Measurements from ENCODE around the gene DAGLA.

DAGLA gene

DNA sequence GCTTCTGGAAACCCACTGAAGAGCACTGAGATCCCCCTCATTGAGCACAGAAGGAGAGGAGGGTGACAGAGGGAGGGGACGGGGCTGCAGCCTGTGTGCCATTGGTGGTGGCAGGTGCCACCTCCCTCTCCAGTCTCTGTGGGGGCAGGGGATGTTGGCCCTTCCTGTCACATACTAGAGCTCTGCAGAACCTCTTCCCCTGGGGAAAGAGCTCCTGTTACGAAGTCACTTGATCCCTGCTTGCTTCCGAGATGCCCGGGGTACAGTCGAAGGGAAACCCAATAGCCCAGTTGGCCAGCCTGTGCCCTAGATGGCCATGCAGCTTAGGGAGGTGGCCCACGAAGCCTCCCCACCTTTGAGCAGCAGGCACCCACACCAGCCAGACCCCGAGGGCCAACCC, 29.4 kb downstream of the DAGLA start:
- H3K4me3 ChIP-seq (ENCODE audit: low read depth, low read length): no peak overlapping the region

DNA sequence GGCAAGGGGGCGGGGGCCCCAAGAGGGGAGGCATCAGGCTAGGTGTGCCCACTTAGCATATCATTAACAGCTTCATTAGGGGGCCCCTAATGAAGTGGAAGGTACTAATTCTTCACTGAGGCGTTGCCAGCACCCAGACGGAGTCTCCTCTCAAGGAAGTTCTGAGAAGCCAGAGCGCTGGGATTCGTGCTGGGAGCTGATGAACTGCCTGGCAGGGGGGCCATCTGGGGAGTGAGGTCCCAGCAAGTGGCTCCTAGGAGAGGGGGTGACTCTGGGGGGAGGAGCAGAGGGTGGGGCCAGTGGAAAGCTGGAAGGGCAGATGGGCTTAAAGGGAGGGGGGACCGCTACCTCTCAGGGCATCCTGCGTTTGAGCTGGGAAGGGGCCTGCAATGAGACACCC, 29.8 kb downstream of the DAGLA start:
- H3K4me3 ChIP-seq (ENCODE audit: low read depth, low read length): no peak overlapping the region

DNA sequence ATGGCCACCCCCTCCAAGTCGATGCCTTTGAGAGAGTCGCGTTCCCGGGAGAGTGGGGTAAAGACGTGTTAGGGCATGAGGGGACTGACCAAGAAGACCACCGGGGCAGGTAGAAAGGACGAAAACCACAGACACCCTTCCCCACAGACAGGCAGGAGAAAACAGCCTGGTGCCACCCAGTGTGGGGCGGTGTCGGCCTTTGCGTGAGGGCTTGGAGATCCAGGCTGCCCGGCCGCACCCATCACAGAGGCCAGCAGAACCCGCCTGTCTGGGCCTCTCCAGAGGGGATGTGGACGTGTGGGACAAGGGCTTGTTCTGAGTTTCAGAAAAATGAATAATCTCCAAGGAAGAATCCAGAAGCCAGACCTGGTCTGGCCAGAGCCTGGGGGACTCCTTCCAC, 30.8 kb downstream of the DAGLA start:
- no peak overlapping the region for H3K4me3 ChIP-seq (ENCODE audit: low read depth, low read length)

DNA sequence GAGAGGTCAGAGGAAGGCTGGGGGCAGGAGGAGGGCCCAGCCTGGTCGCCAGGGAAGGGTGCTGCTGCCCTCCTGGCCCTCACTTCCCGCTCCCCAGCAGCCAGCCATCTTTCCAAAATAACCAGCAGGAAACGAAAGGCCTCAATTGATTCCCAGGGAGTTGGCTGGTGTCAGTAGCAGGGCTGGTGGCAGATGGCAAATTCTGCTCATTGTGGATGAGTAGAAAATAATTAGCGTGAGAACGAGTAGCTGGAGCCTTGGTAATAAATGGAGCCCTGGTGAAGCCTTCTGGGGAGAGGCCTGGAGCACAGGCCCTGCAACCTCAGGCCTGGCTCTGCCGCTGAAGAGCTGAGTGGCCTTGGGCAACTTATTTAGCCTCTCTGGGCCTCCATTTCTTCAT, 31.3 kb downstream of the DAGLA start:
- no peak overlapping the region for H3K4me3 ChIP-seq (ENCODE audit: low read depth, low read length)

DNA sequence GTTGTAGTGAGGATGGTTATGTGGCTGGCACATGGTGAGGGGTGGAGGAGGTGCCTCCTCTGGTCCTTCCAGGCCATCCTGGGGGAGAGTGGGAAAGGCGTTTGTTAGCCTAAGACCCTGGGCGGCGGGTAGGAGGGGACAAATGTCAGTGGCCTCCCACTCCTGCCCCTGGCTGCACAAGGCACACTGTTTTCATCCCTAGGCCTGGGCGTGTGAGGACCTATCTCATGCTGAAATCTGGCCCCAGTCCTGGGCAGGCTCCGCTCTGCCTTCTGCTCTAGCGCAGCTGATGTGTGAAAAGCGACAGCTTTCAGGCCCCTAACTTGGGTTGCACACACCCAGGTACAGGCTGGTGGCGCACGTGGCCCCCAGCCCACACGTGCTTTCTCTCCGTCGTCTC, 32.1 kb downstream of the DAGLA start:
- H3K4me3 ChIP-seq (ENCODE audit: low read depth, low read length): no peak overlapping the region

DNA sequence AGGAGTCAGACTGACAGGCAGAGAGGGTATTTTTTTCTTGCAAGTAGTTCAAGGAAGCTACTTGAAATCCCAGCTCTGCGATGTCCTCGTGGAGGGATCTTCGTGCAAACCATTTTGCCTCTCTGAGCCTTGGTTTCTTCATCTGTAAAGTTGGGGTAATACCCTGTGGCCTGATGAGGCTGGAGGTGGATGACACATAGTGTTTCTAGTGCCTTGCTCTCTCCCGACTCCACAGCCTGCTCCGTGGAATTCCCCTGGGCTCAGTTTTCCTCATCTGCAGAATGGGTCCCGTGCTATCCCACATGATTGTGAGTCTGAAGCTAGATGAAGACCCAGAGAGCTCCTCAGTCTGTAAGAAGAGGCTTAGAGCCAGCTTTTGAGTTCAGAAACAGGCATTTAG, 32.7 kb downstream of the DAGLA start:
- H3K4me3 ChIP-seq (ENCODE audit: low read depth, low read length): no peak overlapping the region

DNA sequence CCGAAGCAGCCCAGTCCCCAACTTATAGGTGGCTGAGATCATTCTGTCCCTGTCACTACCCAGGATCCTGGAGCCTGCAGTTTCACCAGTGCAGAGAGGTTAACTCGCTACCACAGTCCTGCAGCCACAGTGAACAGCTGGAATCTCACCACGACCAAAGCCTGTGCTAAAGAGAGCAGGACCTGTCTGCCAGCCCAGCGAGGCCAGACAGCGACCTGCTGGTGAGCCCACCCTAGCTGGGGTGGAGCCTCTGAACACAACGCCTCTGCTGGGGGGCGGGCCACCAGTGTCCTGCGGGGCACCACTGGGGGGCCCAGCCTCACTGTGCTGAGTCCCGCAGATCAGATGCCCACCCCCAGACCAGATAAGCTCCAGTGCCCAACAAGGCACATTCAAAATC, 33.3 kb downstream of the DAGLA start:
- H3K4me3 ChIP-seq (ENCODE audit: low read depth, low read length): no peak overlapping the region

DNA sequence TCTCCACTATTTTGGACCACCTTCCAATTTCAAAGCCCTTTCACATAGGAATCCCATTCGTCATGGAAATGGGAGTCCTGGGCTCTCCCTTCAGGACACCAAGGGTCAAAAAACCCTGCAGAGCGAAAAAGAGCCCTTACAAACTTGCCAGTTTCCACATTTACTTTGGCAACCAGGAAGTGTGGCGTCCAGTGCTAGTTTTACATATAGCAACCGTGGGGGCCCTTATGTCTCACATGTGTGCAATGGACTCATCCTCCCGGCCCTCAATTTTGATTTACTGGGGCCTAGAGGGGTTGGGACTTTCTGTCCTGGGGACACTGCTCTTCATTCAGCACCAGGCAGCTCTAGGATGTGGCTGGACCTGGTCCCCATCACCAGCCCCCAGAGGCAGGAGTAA, 33.7 kb downstream of the DAGLA start:
- no peak overlapping the region for H3K4me3 ChIP-seq (ENCODE audit: low read depth, low read length)

DNA sequence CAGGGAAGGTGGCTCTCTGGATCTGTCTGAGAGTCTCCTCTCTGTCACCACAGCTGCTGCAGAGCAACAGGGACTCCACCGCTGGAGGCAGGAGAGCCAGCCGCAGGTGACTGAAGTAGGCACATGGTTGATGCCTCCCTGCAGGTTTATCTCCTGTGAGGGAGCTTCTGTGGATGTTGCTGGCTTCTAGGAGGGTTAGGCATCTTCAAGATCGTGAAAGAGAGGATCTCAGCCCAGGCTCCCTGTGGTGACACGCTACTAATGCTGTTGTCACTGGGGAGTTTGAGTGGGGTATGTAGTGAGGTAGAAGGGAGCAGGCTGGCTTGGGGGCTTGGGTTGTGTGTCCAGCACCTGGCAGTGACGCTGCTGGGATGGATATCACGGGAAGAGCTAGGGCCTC, 34.1 kb downstream of the DAGLA start:
- H3K4me3 ChIP-seq (ENCODE audit: low read depth, low read length): no peak overlapping the region

DNA sequence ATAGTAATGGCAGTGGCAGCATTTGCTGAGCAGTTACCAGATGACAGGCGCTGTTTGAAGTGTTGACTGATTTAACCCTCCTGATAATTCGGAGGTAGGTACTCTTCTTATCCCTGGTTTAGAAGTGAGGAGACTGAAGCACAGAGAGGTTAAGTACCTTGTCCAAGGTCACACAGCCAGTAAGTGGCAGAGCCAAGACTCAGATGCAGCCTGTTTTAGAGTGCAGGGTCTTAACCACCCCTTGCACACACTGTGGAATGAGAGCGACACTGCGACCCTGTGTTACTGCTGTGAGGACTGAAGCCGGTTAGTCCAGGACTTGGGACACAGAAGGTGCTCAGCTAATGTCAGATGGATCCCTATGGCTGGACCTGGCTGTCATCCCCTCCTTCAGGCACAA, 34.7 kb downstream of the DAGLA start:
- no peak overlapping the region for H3K4me3 ChIP-seq (ENCODE audit: low read depth, low read length)

DNA sequence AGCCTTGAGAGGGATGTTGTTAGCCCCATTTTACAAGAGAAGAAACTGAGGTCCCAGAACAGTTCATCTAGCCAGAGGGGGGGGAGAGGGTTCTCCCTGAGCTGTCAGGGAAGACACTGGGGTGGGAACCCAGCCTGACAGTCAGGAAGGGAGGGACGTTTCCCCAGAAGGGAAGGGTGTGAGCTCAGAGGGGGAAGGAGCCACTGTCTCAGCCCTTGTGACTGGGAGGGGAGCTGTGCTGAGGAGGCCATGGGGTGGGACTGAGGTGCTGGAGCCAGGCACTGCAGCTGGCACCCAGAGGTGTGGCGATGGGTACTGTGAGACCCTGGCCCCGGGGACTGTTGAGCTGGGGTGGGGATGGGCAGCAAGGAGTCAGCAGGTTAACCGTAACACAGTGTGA, 35.7 kb downstream of the DAGLA start:
- no peak overlapping the region for H3K4me3 ChIP-seq (ENCODE audit: low read depth, low read length)

DNA sequence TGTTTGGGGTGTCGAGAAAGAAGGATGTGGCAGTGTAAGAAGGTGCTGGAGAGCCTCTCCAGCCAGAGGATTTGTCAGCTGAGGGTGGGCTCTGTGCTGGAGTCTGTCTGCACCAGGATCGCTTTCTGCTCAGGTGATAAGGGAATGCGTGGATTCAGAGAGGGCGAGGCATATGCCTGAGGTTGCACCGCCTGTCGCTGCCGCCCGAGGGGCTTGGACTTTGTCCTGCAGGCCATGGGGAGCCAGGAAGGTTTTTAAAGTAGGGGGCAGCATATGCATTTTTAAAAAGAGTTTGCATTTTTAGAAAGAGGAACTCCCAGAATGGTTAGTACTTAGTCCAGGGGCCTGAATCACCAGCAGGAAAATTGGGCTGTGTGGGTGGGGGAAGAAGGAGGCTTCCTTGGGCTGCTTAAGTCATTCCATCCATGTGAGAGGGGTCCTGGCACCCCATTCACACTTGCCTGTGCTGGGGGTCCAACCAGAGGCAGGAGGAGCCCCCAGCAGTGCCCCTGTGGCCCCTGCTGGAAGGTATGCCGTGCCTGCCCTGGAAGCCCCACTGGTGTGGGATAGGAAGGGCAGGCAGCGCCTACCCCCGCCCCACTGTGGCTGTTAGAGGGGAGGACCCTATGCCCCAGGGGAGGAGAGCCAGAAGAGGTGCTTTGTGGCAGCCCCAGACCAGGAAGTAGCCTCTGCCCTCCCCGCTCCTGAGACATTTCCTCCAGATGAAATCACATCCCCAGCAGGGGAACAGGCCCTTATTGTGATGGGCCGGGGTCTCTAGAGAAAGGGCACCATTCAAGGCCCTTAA, 36.5 kb downstream of the DAGLA start:
- no peak overlapping the region for H3K4me3 ChIP-seq (ENCODE audit: low read depth, low read length)

DNA sequence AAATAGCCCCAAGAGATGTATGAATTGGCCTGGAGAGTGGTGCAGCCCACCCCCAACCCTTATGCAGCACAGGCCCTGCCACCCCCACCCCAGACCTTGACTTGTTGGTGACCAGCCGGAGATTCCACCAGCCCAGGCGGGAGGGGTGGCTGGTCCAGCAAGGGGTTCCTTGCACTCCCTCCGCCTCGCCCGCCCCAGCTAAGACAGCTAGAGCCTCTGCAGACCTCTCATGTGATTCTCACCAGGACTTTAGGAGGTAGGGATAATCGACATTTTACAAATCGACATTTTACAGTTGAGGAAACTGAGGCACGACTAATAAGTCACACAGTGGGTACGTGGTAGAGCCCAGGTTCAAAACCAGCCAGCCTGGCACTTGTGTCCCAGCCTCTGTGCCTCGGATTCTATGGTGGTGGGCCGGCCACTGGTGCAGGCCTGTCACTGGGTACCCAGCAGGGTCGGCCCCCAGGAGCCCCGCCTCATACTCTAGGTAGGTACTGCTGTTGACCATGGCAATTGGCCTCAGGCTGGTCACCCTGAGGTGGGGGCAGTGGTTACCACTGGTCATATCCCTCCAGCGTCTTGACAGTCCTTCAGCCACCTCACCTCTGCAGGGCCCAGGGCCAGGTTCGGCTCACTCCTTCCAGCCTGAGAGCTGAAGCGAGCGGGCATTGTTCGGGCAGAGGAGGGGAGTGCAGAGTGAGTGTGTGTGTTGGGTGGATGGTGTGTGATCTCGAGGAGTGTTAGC, 37.3 kb downstream of the DAGLA start:
- H3K4me3 ChIP-seq (ENCODE audit: low read depth, low read length): no peak overlapping the region

DNA sequence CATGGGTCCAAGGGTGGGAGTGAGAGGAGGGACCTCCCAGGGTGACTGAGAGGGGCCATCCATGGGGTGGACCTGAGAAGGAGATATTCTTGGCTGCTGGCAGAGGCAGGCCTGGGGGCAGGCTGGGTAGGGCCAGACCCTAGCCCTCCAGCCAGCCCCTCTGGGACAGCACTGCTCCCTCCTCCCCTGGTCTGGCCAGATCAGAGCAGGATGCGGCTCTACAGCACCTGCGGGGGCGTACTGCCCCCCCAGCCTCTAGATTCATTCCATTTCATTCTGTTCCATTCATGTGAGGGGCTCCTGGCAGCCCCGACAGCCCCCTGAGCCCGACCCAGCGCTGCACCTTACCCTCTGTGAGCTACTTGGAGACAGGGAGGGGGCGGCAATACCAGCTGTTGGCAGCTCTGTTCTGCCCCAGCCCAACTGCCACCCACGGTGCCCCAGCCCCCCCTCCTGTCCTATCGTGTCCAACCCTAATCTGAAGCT, 37.9 kb downstream of the DAGLA start:
- no peak overlapping the region for H3K4me3 ChIP-seq (ENCODE audit: low read depth, low read length)

DNA sequence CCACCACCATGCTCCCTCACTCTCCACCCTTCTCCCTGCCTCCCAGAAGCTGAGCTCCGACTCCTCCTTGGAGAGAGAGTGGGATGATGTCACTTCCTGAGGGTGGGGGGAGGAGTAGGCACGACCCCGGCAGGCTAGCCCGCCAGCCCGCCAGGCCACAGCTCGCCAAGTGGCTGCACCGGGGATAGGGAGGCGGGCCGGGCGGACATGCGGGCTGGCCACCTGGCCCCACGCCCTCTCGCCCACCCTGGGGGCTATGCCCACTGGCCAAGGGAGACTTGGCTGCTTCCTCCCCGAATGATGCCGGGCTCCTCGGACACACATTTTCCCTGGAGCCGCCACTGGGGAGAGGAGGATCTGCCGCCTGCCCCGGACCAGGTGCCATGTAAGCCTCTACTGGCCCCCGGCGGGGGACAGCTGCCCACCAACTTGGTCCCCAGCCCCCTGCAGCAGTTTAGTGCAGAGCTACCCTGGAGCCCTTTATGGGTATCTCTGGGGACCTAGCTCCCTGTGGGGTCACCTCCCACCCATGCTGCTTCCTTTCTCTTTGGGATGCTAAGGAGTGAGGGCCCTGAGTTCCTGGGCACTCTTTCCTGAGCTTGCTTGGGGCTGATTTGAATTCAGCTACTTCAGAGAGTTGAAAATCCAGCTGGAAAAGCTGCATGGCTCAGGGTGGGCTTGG, 38.6 kb downstream of the DAGLA start:
- H3K4me3 ChIP-seq (ENCODE audit: low read depth, low read length): peak overlapping the region; percentile 30

DNA sequence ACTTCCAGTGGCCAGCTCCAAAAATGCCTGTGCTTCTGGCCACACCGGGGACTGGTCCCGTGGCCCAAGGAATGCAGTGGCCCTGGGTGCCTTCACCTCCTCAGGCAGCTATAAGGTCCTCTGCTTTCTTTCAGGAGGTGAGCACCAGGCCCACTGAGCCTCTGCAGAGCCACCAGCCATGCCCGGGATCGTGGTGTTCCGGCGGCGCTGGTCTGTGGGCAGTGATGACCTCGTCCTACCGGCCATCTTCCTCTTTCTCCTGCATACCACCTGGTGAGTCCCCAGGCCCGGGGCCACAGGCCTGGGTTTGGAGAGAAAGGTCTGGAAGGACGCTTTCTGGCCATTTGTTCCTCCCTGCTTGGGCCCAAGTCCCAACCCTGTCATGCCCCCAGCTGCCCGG, 39.8 kb downstream of the DAGLA start:
- no peak overlapping the region for H3K4me3 ChIP-seq (ENCODE audit: low read depth, low read length)

DNA sequence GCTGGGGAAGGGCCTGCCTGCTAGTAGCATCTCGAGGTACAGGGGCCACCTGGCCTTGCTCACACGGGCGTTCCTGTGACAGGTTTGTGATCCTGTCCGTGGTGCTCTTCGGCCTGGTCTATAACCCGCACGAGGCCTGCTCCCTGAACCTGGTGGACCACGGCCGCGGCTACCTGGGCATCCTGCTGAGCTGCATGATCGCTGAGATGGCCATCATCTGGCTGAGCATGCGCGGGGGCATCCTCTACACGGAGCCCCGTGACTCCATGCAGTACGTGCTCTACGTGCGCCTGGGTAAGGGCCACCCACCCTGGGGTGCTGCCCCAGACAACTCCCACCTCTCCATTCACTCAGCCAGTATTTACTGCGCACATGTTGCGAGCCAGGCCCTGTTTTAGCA, 40.4 kb downstream of the DAGLA start:
- no peak overlapping the region for H3K4me3 ChIP-seq (ENCODE audit: low read depth, low read length)

DNA sequence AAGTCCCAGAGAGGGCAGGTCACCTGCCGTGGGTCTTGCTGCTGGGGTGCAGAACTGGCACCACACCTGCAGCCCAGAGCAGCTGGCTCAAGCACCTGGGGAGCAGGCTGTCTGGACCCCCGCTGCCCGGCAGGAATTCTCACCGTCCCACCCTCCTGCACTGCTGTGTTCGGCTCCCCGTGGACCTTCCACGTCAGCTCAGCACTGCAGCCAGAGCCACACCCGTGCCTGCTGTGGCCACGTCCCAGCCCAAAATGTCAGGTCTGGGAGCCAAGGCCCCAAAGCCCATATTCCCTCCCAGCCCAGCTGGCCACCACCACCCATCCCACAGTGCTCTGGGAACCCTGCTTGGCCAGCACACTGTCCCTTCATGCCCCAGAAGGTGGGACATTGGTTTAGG, 44.2 kb downstream of the DAGLA start:
- no peak overlapping the region for H3K4me3 ChIP-seq (ENCODE audit: low read depth, low read length)

DNA sequence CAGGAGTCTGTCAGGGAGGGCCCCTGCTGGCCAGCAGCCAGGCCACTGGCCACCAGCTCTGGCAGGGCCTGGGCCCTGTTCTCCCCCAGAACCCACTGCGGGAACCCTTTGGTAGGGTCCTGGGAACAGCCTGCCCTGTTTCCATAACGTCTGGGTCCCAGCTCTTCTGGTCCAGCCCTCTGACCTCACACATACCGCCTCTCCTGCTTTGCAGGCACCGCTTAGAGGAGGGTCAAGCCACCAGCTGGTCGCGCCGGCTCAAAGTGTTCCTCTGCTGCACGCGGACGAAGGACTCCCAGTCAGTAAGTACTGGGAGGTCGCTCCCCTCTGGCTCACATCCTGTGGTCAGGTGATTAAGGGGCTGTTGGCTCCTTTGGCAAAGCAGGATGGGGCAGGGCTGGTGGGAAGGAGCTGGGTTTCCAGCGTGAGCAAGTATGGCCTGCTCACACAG, 45.6 kb downstream of the DAGLA start:
- no peak overlapping the region for H3K4me3 ChIP-seq (ENCODE audit: low read depth, low read length)

DNA sequence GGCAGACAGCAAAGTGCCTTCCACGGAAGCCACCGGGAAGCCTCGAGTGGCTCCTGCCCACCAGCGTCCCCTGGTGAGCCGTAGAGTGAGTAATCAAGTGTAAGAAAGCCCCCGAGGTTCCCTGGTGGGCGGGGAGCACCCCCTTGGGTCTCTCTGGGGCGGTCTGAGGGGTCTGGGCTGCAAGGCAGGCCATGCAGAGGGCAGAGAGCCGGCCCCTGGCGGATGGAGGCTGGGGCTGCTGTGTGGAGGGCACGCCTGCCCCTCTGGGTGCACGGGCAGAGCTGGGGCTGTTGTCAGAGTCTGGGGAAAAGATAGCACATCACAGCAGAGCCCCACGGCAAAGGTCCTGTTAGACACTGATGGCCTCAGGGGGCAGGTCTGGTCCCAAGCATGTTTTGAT, 46.6 kb downstream of the DAGLA start:
- H3K4me3 ChIP-seq (ENCODE audit: low read depth, low read length): no peak overlapping the region

DNA sequence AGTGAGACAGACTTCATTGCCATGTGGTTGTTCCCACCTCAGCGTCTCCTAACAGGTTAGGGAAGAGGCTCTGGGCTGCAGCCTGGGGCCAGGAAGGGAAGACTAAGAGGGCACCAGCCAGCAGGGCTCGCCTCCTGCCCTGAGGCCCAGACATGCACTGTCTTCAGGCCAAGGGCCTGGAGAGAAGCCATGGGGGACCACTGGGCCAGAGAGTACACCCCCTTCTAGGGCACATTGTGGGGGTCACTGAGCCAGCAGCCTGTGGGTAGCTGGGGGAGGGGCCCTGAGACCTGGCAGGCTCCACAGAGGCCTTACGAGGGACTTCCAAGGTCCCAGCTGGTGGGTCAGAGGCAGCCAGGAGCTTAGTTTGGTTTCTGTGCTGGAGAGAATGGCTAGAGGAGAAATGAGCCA, 47.2 kb downstream of the DAGLA start:
- H3K4me3 ChIP-seq (ENCODE audit: low read depth, low read length): no peak overlapping the region

Measured in iPS-11a (cell line).